NCI-H69 (cell line): Measurements from ENCODE around the gene MED17.
"Not testable (repeated sequence)": the region's sequence is repeated elsewhere in the genome, so short reads cannot be mapped to it uniquely, and the experiment has no call there.

Experiments
- DNase-seq: peaks from one replicate; lab custom pipeline; 2025; lab: John Stamatoyannopoulos, UW

MED17 gene, protein sequence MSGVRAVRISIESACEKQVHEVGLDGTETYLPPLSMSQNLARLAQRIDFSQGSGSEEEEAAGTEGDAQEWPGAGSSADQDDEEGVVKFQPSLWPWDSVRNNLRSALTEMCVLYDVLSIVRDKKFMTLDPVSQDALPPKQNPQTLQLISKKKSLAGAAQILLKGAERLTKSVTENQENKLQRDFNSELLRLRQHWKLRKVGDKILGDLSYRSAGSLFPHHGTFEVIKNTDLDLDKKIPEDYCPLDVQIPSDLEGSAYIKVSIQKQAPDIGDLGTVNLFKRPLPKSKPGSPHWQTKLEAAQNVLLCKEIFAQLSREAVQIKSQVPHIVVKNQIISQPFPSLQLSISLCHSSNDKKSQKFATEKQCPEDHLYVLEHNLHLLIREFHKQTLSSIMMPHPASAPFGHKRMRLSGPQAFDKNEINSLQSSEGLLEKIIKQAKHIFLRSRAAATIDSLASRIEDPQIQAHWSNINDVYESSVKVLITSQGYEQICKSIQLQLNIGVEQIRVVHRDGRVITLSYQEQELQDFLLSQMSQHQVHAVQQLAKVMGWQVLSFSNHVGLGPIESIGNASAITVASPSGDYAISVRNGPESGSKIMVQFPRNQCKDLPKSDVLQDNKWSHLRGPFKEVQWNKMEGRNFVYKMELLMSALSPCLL

DNA sequence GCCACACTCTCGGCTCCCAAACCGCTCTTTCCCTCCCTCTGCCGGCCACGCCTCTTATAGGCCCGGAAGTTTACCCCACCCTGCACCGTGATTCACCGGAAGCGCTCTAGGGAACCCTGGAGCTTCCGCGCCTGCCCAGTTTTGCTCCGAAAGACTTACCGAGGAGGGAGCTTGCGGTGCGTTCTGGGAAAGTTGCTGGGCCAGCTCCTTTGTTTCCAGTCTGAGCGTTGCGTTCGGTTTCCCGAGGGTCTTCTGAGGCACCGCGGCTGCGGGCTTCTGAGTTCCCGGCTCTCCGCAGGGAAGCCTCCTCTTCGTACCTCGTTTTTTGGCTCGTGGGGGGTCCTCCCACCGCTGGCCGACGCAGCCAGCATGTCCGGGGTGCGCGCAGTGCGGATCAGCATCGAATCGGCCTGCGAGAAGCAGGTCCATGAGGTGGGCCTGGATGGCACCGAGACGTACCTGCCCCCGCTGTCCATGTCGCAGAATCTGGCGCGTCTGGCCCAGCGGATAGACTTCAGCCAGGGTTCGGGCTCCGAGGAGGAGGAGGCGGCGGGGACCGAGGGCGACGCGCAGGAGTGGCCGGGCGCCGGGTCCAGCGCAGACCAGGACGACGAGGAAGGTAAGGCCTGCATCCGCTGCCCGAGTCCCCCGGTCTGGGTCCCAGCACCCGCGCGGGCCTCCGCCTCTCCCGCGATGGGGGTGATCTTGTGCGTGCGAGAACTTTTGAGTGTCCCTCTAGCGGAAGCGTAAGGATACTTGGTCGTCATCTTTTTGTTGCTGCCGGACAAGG is at the start of gene MED17:
MED17 (plus strand) TSS at position 138 of the 790 bp plus-strand sequence; CDS start at position 370, 232 bp downstream.
- DNase-seq = peak; percentile 98

DNA sequence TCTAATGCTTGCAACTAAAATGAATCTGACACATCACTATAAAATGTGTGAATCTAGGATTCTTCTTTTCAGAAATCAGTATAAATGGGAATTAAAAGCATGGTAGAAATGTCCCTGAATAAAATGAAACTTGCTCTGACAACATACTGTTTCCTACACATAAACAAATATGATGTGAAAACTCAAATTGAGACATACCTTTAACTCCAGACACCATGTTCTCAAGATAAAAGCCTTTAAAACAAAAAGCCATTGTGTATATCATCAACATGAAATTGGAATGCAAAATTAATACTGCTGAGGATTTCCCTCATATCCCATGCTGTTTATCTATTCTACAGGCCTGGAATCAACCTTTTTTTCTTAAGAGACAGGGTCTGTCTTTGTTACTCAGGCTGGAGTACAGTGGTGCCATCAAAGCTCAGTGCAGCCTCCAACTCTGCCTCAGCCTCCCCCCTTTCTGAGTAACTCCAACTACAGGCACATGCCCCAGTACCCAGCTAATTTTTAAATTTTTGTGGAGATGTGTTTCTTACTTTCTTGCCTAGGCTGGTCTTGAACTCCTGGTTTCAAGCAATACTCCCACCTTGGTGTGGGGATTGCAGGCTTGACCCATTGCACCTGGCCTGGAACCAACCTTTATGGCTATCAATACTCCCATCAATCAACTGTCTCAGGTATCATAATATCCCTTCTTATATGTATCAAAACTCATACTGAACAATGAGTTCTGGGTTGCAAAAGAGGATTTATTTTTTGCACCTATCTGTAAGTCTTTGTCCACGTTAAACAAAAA is 49.5 kb upstream of the MED17 start:
- no peak for DNase-seq

DNA sequence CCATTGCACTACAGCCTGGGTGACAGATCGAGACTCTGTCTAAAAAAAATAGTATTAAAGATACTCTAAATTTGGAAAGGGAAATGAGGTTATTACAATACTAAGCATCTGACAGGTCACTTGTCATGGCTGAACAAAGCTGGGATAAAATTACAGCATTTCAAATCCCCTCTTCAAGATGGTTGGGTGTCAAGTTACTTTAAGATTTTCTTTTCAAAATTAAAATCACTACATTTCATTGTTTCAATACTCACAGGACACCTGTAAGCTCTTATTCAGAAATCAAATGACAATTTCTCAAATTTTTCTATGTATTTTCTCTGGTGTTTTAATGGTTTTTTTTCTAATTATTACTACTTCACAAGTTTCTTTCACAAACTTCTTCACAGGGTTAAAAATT is 48.5 kb upstream of the MED17 start:
- no peak for DNase-seq

DNA sequence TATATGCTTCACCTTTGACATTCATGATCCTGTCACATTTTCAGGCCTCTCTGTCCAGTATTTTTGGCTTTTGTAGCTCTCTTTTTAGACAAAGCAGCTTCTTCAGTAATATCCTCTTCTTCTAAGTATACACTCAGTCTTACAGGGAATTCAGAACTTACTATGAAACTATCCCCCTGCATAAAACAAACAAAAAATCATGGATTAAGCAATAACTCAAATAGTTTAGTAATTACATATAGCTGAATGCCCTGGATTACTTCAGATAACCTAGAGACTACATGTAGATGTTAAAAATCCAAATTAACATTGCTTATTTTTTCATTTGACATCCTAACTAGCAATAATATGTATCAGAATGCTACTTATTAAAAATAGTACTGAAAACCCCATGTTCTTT is 48.0 kb upstream of the MED17 start:
- no peak for DNase-seq

DNA sequence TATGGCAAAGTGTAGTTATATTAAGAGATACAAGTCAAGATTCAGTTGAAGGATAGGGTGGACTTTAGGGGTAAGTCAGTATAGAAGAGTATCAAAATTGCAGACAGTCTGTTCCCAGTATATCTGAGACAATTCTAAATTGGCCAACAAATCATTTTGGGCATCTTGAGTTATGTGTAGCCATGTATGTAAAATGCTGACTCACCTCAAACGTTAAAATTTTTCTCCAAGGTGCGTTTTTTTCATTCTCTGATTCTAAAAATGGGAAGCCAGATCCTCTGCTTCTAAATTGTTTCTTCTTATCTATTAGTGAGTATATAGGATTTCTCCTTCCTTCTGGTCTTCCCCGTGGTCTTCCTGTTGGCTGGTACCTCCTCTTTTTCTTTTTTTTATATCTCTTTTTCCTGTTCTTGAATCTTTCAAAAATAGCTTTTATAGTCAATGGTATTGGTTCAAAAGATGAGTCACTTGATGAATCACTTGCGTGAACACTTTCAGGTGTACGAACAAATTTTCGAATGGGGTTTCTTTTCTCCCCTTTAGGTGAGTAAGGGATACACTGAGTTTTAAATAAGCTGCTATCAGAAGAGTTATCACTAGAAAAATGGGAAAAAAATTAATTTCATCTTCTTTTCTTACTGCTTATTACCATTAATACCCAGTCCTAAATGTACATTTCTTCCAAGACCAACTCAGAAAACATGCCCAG is 46.0 kb upstream of the MED17 start:
- no peak for DNase-seq

DNA sequence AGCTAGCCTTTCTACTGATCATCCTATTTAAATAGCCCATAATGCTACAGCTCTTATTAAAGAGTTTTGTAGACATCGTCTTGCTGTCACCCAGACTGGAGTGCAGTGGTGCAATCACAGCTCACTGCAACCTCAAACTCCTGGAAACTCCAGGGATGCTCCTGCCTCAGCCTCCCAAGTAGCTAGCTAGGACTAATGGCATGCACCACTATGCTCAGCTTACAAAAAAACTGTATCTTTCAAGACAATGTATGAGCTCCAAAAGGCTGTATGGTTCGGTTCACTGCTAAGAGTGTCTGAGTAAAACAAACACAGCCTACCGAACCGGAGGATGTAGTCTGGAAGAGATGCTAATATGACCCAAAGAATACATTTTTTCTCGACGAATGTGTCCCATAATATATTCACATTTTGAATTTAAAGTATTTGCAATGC is 45.4 kb upstream of the MED17 start:
- peak; percentile 25 for DNase-seq

DNA sequence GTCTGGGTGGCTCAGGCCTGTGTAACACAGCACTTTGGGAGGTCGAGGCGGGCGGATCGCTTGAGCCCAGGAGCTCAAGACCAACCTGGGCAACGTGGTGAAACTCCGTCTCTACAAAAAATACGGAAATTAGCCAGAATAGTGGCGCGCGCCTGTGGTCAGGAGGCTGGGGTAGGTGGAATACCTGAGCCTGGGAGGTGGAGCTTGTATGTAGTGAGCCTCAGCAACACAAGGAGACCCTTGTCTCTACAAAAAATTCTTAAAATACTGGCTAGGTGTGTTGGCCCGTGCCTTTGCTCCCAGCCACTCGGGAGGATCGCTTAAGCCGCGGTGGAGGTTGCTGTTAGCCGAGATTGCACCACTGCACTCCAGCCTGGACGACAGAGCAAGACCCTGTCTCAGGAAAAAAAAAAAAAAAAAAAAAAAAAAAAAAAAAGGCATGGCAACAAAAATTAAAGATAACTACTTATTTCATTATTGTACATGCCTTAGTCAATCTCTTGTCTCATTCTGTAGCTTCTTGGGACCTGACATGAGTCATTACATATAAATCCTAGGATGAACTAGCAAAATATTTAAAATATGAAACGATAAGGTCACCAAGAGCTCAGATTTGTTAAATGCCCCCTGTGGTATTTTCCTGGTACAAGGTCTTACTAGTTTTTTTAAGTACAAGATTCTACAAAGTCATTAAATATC is 43.9 kb upstream of the MED17 start:
- peak; percentile 59 for DNase-seq

DNA sequence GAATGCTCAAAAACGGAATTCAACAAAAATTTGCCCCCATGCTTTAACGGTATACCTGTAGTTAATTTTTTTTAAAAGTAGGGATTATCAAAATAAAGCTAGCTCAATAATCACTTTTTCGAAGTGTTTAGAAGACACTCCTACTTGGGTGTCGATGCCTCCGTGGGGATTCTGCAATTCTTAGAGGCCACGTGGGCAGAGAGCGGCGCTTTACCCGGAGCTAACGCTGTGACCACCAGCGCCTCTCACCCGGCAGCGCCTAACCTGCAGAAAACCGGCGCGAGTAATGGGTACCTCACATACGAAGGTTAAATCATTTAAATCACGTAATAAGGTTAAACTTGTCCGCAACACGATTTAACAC is 43.4 kb upstream of the MED17 start:
- DNase-seq = peak; percentile 86

DNA sequence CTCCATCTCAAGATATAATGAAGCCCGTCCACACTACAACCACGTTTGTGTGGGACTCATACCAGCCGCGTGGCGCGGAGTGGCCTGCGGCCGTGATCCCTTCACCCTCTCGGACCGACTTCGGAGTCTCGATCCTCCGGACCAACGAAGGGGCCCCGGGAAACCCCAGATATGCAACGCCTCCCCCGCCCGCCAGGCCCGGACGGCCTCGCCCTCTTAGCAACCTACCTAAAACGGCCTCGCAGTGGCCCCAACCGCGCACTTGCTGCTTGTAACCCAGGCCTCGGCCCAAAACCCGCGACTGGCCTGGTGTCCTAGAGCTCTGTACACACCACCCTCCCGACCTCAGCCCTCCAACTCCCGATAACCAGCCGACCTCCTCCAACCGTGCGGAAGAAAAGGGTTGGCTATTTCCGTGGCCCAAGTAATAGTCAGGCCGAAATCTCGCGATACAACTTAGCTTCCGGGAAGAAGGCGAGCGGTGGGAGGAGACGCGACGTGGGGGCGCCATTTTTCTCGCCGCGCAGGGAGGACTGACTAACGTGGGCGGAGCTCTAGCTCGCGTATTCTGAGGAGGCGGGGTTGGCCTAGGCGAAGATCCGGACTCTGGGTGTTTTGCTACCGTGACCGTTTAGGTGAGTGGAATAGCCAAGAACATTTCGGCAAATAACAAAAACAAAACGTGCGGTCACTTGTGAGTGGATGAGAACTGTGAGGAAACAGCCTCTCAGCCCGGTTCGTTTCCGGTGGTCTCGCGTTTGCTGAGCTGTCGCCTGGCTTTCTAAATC is 42.8 kb upstream of the MED17 start, which contains the start of the genes C11orf54 and TAF1D:
C11orf54 (plus strand) TSS at position 579 of the 788 bp plus-strand sequence. CDS start 5,722 bp downstream, outside the sequence.
TAF1D (minus strand) TSS at position 402 of the 788 bp plus-strand sequence. CDS start 2,191 bp downstream, outside the sequence.
- peak; percentile 100 for DNase-seq

DNA sequence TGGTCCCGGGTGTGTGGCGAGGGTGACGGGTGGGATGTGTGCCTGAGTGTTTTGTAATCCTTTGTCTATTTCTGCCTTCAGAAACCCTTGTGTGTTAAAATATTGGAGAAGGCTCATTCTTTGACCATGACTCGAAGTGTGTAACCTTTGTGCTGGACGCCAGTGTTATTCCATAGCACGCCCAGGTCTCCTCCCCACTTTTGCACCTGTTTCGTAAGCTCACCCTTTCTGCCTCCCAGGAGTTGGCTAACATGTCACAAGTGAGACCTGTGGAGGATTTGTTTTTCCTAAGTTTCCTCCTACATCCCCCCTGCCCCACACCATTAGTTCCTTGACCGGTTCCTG is 42.2 kb upstream of the MED17 start:
- peak; percentile 76 for DNase-seq

DNA sequence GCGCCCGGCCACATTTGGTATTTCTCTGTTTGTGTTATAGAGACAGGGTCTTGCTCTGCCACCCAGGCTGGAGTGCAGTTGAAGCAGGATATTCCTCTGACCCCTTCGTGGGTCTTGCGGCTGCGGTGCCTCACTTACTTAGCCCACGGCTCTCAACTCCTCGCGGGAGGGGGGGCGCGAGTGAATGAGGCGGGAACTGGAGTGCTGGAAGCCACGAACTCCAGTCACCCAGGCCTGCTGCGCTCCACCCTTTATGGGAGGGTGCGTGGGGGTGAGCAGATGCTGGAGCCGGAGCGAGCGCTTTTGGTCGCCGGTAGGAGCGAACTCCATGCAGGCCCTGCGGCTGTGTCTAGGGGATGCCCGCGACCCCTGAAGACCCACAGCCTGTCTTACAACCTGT is 40.8 kb upstream of the MED17 start:
- no peak for DNase-seq

DNA sequence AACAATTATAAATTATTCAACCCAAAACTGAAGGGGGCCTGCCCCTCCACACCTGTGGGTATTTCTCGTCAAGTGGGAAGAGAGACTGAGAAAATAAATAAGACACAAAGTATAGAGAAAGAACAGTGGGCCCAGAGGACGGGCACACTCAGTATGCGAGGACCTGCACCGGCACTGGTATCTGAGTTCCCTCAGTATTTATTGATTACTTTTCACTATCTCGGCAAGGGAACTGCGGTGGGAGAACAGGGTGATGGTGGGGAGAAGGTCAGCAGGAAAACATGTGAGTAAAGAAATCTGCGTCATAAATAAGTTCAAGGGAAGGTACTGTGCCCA is 39.4 kb upstream of the MED17 start:
- no peak for DNase-seq

DNA sequence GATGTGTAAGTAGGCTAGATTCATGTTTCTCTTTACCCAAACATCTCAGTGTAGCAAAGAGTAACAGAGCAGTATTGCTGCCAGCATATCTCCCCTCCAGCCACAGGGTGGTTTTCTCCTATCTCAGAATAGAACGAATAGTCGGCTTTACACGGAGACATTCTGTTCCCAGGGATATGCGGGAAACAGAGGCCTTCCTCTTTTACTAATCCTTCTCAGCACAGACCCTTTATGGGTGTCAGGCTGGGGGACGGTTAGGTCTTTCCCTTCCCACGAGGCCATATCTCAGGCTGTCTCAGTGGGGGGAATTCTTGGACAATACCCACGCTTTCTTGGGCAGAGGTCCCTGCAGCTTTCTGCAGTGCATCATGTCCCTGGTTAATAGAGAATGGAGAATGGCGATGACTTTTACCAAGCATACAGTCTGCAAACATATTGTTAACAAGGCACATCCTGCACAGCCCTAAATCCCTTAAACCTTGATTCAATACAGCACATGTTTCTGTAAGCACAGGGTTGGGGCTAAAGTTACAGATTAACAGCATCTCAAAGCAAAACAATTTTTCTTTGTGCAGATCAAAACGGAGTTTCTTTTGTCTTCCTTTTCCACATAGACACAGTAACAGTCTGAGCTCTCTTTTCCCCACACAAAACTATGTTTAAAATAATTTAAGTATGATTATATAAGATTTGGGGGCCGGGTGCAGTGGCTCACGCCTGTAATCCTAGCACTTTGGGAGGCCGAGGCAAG is 38.9 kb upstream of the MED17 start:
- DNase-seq = not testable (repeated sequence)

DNA sequence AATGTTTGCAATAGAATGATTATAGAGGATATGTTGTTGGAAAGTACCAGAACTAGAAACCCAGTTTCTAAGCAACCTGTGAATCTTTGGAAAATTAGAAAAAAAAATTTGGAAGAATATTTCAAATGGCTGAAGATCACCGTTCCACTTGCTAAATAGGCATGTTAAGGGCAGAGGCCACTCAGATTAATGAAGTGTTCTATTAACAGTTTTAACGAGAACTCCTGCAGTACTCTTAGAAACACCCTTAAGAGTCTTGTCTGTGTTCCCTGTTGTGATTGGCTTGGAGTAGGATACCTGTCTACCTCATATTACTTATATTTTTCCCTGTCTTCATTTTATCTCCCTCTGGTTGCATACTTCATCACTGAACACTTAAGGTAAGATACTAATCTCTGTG is 38.0 kb upstream of the MED17 start:
- no peak for DNase-seq

DNA sequence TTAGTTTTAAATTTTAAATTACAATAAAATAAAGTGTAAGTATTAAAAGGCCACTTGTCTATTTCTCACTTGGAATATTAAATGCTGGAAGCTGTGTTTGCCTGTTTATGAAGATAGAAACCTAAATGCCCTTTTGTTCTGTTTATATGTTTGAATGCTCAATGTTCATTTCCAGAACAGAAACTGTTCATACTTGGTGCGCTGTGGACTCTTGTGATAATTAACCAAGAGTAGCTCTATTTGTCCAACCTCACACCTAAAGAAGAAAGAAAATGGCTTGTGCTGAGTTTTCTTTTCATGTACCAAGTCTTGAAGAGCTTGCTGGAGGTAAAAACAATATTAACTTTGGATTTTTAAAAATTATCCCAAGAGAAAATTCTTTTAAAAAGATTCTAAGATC is 37.0 kb upstream of the MED17 start:
- no peak for DNase-seq

DNA sequence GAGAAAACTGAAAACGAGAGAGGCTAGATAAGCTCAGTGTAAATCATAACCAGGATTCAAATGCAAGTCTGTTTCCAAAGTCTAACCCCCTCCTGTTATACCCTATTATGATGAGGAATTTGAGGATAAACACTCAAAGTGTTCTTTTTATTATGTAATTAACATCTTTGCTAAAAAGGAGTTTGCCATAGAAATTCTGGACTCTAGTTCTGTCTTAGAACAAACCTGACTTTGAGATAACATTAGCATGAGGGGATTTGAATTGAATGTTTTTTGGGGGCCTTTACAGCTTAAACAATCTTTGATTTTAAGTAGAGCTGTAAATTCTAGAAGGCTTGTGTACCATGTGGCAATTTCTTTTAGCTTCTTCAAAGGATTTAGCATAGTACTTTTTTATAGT is 33.1 kb upstream of the MED17 start:
- no peak for DNase-seq

DNA sequence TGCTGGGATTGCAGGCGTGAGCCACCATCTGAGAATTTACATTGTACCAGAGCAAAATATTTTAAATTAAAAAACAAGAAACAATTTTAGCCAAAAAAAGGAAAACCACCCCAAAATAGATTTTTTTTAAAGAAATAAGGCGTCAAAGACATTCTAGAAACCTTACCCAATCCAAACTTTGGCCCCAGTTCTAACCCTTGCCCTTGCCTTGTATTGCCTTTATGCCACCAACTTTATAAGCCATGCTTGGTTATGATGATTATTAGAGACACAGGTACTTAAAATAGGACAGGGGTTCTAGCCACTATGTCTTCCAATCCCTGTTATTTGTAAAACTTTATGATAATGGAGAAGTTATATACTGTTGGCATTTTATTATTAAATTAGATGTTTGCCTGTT is 30.8 kb upstream of the MED17 start:
- no peak for DNase-seq

DNA sequence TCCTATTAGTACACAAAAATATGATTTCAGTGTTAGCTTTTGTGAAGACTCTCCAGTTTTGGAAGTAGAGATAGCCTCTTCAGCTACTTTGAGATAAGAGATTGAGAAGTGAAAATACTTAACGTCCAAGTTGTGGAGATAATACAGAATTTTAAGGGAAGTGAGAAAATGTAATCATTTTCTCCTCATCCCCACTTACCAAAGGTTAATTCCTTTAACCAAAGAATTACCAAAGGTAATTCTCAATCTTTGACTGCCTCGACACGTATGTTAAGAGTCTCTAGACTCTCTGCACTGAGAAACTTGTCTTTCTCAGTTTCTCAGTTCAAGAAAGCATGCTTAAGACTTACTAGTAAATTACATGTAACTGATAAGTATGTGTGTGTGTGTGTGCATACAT is 27.3 kb upstream of the MED17 start:
- no peak for DNase-seq

DNA sequence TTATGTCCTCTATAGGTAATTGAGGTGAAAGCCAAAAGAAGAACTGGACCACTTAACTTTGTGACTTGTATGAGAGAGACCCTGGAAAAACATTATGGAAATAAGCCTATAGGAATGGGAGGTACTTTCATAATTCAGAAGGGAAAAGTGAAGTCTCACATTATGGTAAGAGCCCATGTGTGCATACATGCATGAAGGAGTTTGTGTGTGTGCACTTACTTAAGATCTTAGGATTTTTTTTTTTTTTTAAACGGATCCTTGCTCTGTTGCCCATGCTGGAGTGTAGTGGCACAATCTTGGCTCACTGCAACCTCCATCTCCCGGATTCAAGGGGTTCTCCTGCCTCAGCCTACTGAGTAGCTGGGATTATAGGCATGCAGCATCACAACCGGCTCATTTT is 26.8 kb upstream of the MED17 start:
- DNase-seq = no peak
